Omental fat pad (tissue), 4 donors: ENCODE data around the gene HYAL3. TPM values are rescaled to one million over a fixed set of nuclear protein-coding genes. Genes with fewer than 3 reads are reported as not detected.

Experiments used
- ATAC-seq: fragments of 150-250 bp; one replicate; pipeline ENCODE4 v1.9.1; 2016; ENCODE audit warnings: mild to moderate bottlenecking, moderate library complexity; ENCODE audit not compliant: low FRiP score
- DNase-seq: peaks from one replicate; pipeline ENCODE4 v3.0.0-alpha.2; 2019; ENCODE audit warnings: low spot score
- CTCF ChIP-seq, 3 donors: fragments of 450-650 bp; IDR thresholded peaks; one replicate each; pipeline ENCODE4 v1.5.1; 2016 to 2017; ENCODE audit warnings: antibody characterized with exemption in 3 of 3, mild to moderate bottlenecking in 3 of 3, moderate library complexity in 2 of 3
- total RNA-seq, 4 donors: library from RNA; depleted of rRNA; stranded (reverse); fragments of >200 nt; gene quantifications; one replicate each; pipeline ENCODE4 v1.1.0, GENCODE V29; 2016

HYAL3 gene
- total RNA-seq, 4 donors from 2014 or later = 1.9 to 6.2 (median 4.0) TPM

DNA sequence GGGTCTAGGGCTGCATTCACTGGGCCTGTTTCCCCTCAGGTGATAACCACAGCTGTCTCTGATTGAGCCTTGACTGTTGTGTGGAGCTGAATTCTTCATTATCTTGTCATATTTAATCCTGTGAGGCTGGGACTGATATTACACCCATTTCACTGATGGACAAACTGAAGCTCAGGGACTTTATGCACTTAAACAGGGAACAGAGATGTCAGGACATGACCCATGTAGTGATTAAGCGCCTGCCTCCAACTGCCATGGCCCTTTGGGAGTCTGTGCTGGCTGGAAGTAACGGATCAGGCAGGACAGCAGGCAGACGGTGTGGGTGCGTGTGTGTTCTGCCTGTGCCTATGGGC is 55.7 kb downstream of the HYAL3 start:
- no peak for ATAC-seq
- DNase-seq = no peak
- TF ChIP-seq CTCF (IDR thresholded peaks at IDR 0.05) = no peak

GRCh38 chr3:50242851-50243542 is 56.2 kb downstream of the HYAL3 start:
- DNase-seq (no peak), ATAC-seq (no peak)

More at GRCh38 chr3:50242851-50243542, 56.2 kb downstream of the HYAL3 start:
- no peak for TF ChIP-seq CTCF (IDR thresholded peaks at IDR 0.05)

Other genes with a start within 250 kb of the HYAL3 start
- gene RBM5, start 210.5 kb downstream of the HYAL3 start, total RNA-seq = 100 to 1,000 TPM; 143 to 308 (median 190) TPM
- 10 to 100 TPM; 18.3 to 46.2 (median 33.8) TPM for gene SEMA3F, start 144.1 kb downstream of the HYAL3 start, total RNA-seq
- 1 to 10 TPM in 1 of 4 donors, not detected in 3; 1.3 TPM for gene GNAT1, start 107.8 kb downstream of the HYAL3 start, total RNA-seq
- gene SLC38A3, start 94.1 kb downstream of the HYAL3 start, total RNA-seq = 1 to 10 TPM in 1 of 4 donors, under 1 TPM in 2, not detected in 1; 0.56 to 1.5 (median 0.84) TPM
- gene GNAI2, start 63.2 kb downstream of the HYAL3 start, total RNA-seq = 100 to 1,000 TPM; 157 to 305 (median 241) TPM
- gene SEMA3B, start 30.3 kb downstream of the HYAL3 start, total RNA-seq = 10 to 100 TPM; 14.2 to 94.1 (median 45.4) TPM
- not detected for gene LSMEM2, start 20.3 kb downstream of the HYAL3 start, total RNA-seq
- 100 to 1,000 TPM in 1 of 4 donors, 10 to 100 TPM in 3; 40.0 to 178 (median 72.2) TPM for gene IFRD2, start 7.0 kb downstream of the HYAL3 start, total RNA-seq
- 1 to 10 TPM; 3.4 to 8.4 (median 5.3) TPM for gene NAA80, start within 50 bp of the HYAL3 start, total RNA-seq
- gene HYAL1, start 4.2 kb upstream of the HYAL3 start, total RNA-seq = 10 to 100 TPM in 3 of 4 donors, 1 to 10 TPM in 1; 6.8 to 32.3 (median 14.6) TPM
- 100 to 1,000 TPM; 106 to 348 (median 175) TPM for gene HYAL2, start 23.3 kb upstream of the HYAL3 start, total RNA-seq
- gene TUSC2, start 28.8 kb upstream of the HYAL3 start, total RNA-seq = 10 to 100 TPM; 13.7 to 28.8 (median 22.8) TPM
- gene RASSF1, start 41.4 kb upstream of the HYAL3 start, total RNA-seq = 10 to 100 TPM; 42.1 to 82.0 (median 53.3) TPM
- gene ZMYND10, start 46.3 kb upstream of the HYAL3 start, total RNA-seq = 1 to 10 TPM in 1 of 4 donors, under 1 TPM in 3; 0.28 to 2.1 (median 0.64) TPM
- 10 to 100 TPM in 3 of 4 donors, 1 to 10 TPM in 1; 9.5 to 22.7 (median 13.9) TPM for gene NPRL2, start 51.4 kb upstream of the HYAL3 start, total RNA-seq
- 10 to 100 TPM; 26.4 to 33.7 (median 30.2) TPM for gene CYB561D2, start 51.5 kb upstream of the HYAL3 start, total RNA-seq
- 10 to 100 TPM; 41.5 to 70.6 (median 52.1) TPM for gene TMEM115, start 60.1 kb upstream of the HYAL3 start, total RNA-seq
- gene CACNA2D2, start 204.2 kb upstream of the HYAL3 start, total RNA-seq = 1 to 10 TPM in 1 of 4 donors, under 1 TPM in 3; 0.19 to 3.6 (median 0.94) TPM